Measurements from ENCODE around the gene CCR4.
"Not testable (repeated sequence)": the region's sequence is repeated elsewhere in the genome, so short reads cannot be mapped to it uniquely, and the experiment has no call there.

CCR4 gene

GRCh38 chr3:32951410-32951811, at the start of gene CCR4:
Gene CCR4 (plus strand): TSS chr3:32951644. CDS start chr3:32953423, 1,779 bp downstream.
- DNase-seq: no peak

GRCh38 chr3:32902887-32903371, 48.5 kb upstream of the CCR4 start:
- peak; percentile 26 for DNase-seq

GRCh38 chr3:32903953-32904352, 47.5 kb upstream of the CCR4 start:
- DNase-seq: no peak

GRCh38 chr3:32909999-32910398, 41.4 kb upstream of the CCR4 start:
- no peak for DNase-seq

DNA sequence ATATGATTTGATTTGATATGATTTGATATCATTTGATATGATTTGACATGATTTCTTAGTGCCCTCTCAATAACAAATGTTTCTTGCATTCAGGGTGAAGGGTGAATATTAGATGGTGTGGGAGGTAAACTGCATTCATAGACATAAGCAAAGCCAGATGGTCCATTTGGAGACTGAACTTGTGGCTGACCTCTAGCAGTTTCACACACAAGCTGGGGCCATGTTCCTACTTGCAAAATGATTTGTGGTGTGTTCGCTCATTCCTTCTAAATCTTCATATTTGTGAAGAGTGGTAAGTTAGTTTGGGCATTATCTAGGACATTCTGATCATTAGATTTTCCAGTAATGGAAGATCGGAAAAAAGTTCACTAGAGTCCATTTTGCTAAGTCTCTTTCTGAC, 40.5 kb upstream of the CCR4 start:
- DNase-seq: no peak

DNA sequence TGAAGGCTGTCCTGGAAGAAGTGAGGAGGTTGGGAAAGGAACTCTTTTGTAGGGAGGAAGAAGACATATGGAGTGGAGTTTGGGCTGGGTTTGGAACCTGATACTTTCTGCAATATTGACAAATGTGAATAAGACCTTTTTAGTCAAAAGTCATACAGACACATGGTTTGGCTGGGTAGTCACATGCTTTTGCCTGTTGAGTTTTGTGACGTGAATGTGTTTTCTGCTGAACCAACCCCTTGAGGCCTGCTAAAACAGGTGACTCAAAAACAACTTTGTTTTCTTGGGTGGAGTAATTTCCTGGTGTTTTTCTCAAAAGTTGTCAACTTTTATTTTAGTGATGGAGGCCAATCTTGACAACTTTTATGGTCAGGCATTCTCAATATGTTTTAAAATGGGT, 39.4 kb upstream of the CCR4 start:
- DNase-seq: no peak

GRCh38 chr3:32913790-32914446, 37.5 kb upstream of the CCR4 start:
- no peak for DNase-seq

DNA sequence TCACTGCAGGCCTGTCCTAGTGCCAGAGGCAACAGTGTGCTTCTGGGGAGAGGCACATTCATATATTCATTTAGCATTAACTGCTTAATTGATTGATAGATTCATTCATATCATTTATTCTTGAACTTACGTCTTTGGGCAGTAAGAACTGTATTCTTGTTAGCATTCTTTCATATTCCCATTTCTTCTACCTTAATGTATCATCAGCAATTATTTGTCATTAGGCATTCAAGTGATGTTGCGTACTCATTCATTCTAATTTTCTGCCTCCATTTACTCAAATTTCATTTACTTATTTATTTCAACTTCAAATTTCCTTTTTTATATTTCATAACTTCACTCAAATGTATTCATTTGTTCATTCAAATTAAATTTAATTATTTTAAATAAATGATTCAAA, 31.5 kb upstream of the CCR4 start:
- DNase-seq: no peak

- DNase-seq: no peak
These were observed 29.4 kb upstream of the CCR4 start for GRCh38 chr3:32922078-32922477.

DNA sequence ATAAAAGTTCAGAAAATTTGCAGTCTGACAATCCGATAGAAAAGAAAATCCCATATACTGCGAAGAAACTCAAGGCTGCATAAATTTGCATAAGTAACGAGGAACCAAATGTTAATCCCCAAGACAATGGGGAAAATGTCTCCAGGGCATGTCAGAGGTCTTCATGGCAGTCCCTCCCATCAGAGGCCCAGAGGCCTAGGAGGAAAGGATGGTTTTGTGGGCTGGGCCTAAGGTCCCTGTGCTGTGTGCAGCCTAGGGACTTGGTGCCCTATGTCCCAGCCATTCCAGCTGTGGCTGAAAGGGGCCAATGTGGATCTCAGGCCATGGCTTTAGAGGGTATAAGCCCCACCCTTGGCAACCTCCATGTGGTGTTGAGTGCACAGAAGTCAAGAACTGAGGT, 21.3 kb upstream of the CCR4 start:
- no peak for DNase-seq

DNA sequence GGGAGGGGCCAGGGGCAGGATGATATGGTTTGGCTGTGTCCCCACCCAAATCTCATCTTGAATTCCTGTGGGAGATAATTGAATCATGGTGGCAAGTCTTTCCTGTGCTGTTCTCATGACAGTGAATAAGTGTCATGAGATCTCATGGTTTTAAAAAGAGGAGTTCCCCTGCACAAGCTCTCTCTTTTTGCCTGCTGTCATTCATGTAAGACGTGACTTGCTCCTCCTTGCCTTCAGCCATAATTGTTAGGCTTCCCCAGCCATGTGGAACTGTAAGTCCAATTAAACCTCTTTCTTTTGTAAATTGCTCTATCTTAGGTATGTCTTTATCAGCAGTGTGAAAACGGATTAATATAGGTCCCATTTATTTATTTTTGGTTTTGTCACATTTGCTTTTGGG, 20.2 kb upstream of the CCR4 start:
- DNase-seq: not testable (repeated sequence)

DNA sequence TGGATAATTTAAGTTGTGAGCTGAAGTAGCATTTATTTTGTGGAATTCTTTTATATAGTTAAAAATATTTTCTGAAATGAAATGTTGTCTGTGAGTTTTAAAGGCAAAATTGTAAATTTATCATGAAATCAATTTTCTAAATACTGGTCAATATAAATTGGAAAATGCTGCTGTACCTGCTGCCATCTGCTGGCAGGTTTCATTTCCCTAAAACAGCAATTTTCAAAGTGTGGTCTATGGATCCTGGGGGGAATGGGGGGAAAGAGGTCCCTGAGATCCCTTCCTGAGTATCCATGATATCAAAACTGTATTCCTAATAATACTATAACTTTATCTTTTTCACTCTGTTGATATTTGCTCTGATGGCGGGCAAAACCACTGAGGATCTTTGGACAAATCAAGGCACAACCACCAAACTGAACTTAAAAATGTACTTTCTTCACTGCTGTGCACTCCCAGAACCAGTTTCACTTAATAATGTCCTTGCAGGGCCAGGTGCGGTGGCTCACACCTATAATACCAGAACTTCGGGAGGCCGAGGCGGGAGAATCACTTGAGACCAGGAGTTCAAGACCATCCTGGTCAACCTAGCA, 17.2 kb upstream of the CCR4 start:
- DNase-seq: no peak

GRCh38 chr3:32937331-32937730, 14.1 kb upstream of the CCR4 start:
- DNase-seq: no peak

DNA sequence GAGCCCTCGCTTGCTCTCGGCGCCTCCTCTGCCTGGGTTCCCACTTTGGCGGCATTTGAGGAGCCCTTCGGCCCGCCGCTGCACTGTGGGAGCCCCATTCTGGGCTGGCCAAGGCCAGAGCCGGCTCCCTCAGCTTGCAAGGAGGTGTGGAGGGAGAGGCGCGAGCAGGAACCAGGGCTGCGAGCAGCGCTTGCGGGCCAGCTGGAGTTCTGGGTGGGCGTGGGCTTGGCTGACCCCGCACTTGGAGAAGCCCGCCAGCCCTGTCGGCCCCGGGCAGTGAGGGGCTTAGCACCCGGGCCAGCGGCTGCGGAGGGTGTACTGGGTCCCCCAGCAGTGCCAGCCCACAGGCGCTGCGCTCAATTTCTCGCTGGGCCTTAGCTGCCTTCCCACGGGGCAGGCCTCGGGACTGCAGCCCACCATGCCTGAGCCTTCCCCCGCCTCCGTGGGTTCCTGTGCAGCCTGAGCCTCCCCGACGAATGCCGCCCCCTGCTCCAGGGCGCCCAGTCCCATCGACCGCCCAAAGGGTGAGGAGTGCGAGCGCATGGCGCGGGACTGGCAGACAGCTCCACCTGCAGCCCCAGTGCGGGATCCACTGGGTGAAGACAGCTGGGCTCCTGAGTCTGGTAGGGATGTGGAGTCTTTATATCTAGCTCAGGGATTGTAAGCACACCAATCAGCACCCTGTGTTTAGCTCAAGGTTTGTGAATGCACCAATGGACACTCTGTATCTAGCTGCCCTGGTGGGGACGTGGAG, 11.7 kb upstream of the CCR4 start:
- not testable (repeated sequence) for DNase-seq

GRCh38 chr3:32940726-32941125, 10.7 kb upstream of the CCR4 start:
- DNase-seq: no peak

DNA sequence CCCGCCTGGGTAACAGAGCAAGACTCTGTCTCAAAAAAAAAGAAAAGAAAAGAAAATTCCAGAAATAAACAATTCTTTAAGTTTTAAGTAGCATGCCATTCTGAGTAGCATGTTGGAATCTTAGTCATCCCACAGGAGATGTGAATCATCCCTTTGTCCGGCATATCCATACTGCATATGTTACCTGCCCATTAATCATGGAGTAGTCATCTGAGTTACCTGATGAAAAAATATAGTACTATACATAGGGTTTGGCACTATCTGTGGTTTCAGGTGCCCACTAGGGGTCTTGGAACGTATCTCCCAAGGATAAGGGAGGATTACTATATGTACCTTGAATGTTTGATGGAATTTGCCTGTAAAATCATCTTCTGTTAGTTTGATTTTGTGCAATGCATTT, 6.3 kb upstream of the CCR4 start:
- DNase-seq: no peak

DNA sequence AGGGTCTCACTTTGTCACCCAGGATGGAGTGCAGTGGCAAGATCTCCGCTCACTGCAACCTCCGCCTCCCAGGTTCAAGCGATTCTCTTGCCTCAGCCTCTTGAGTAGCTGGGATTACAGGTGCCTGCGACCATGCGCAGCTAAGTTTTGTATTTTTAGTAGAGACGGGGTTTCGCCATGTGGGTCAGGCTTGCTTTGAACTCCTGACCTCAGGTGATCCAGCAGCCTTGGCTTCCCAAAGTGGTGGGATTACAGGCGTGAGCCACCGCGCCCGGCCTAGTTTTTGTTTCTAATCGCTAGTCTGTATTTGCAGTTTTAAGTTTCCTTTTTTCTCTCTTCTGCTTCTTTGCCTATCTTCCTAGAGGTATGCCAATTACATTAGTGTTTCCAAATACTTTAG, 5.8 kb upstream of the CCR4 start:
- DNase-seq: not testable (repeated sequence)

GRCh38 chr3:32946973-32947788, 4.3 kb upstream of the CCR4 start:
- no peak for DNase-seq

GRCh38 chr3:32947789-32948238, 3.6 kb upstream of the CCR4 start:
- DNase-seq: peak; percentile 63

GRCh38 chr3:32948625-32949445, 2.6 kb upstream of the CCR4 start:
- DNase-seq: no peak

- DNase-seq: no peak
These were observed 928 bp upstream of the CCR4 start for GRCh38 chr3:32950516-32950915.
